ENCODE results near the gene NR0B2. TPM values are rescaled to one million over a fixed set of nuclear protein-coding genes. Genes with fewer than 3 reads are reported as not detected.

The NR0B2 gene
- total and polyA plus RNA-seq, 2 of the 13 experiments (the other 11 are each of a cell fraction or from before 2014, with no cell fraction given), result 72.5 to 133 TPM

DNA sequence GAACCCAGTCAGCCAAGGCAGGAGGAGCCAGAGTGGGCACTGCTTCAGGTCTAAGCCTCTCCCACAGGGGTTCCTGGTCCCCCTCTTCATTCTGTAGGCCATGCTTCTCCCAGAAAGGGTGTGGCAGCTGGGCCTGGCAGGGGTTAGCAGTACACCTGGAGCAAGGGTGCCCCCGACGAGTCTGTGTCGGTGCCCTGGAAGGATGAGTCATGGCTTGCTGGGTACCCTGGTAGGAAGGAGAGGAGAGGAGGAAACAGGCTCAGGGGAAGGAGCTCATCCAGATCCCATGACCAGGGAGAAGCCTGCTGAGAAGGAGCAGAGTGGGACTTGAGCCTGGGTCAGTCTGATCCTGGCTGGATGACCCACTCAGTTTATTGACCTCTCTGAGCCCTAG, 36.1 kb upstream of the NR0B2 start:
- Histone ChIP-seq H3K4me3 (replicated peaks in 1 of 3; ENCODE audit: insufficient read depth in 1 of 3, low read depth in 2 of 3, low read length in 3 of 3) (no peak overlapping the region), H3K9ac (ENCODE audit: insufficient read depth, low read depth, low read length) (no peak overlapping the region), H3K27ac (ENCODE audit: extremely low read length, insufficient read depth, low read length) (no peak overlapping the region), H3K79me2 (ENCODE audit: insufficient read depth, low read length) (no peaks in the 10 kb centered on the region), H2AFZ (ENCODE audit: low read length) (no peak overlapping the region), H3K4me1 (ENCODE audit: insufficient read depth, low read length) (peaks cover 62% of the 10 kb centered on the region), H3K4me2 (ENCODE audit: low read depth, low read length) (no peak overlapping the region), H3K9me3 (ENCODE audit: low read length) (no peaks in the 10 kb centered on the region), H3K27me3 (ENCODE audit: control insufficient read depth in 1 of 2, insufficient read depth in 2 of 2, low read length in 2 of 2) (no peaks in the 10 kb centered on the region), H3K36me3 (replicated peaks in 1 of 2; ENCODE audit: control insufficient read depth in 1 of 2, insufficient read depth in 2 of 2, low read length in 2 of 2) (peaks cover 10 to 15% of the 10 kb centered on the region in 2 experiments; a peak in 4 of 5 replicates), H4K20me1 (ENCODE audit: insufficient read depth, low read length) (no peaks in the 10 kb centered on the region)
- POLR2A ChIA-PET, result interaction anchor here (0.5 to 1.8 kb wide), 7 partner anchors 9 to 60 kb away, joined by 3 to 5 read pairs (median 3); partner anchors contain the start of genes GPN2, KDF1, NR0B2 and TRNP1
- no peak for FAIRE-seq
- no peak for DNase-seq (ENCODE audit: low spot score)
- WGBS (ENCODE audit: low lambda C conversion rate), result 100% methylated on average over 3 of the region's 3 CpGs
- TF ChIP-seq BRCA1 (CRISPR knock-in tag; IDR thresholded peaks at IDR 0.05) (no peak), ZNF572 (CRISPR knock-in tag; IDR thresholded peaks at IDR 0.05) (no peak), ZNF205 (CRISPR knock-in tag; IDR thresholded peaks at IDR 0.05) (no peak), KLF9 (CRISPR knock-in tag; IDR thresholded peaks at IDR 0.05; ENCODE audit: low read depth) (no peak), MBNL3 (CRISPR knock-in tag; conservative IDR thresholded peaks at IDR 0.05) (no peak), ZNF709 (CRISPR knock-in tag; IDR thresholded peaks at IDR 0.05) (no peak), KMT2B (CRISPR knock-in tag; IDR thresholded peaks at IDR 0.05) (no peak), ATF7 (IDR thresholded peaks at IDR 0.05) (no peak), ATF7 (CRISPR knock-in tag; IDR thresholded peaks at IDR 0.05) (no peak), ZNF564 (CRISPR knock-in tag; IDR thresholded peaks at IDR 0.05) (no peak), ZNF331 (CRISPR knock-in tag; IDR thresholded peaks at IDR 0.05) (no peak), YY1 (IDR thresholded peaks at IDR 0.05; ENCODE audit: insufficient read depth, insufficient replicate concordance, low read depth, low read length) (no peak), NCOR1 (IDR thresholded peaks at IDR 0.05; ENCODE audit: borderline replicate concordance, low read length) (no peak), MTA1 (CRISPR knock-in tag; IDR thresholded peaks at IDR 0.05; ENCODE audit: borderline replicate concordance) (no peak), ZNF776 (CRISPR knock-in tag; IDR thresholded peaks at IDR 0.05) (no peak), ZNF605 (CRISPR knock-in tag; IDR thresholded peaks at IDR 0.05) (no peak), ZNF333 (CRISPR knock-in tag; IDR thresholded peaks at IDR 0.05; ENCODE audit: borderline replicate concordance) (no peak)
- TF ChIP-seq, protein P1, sequence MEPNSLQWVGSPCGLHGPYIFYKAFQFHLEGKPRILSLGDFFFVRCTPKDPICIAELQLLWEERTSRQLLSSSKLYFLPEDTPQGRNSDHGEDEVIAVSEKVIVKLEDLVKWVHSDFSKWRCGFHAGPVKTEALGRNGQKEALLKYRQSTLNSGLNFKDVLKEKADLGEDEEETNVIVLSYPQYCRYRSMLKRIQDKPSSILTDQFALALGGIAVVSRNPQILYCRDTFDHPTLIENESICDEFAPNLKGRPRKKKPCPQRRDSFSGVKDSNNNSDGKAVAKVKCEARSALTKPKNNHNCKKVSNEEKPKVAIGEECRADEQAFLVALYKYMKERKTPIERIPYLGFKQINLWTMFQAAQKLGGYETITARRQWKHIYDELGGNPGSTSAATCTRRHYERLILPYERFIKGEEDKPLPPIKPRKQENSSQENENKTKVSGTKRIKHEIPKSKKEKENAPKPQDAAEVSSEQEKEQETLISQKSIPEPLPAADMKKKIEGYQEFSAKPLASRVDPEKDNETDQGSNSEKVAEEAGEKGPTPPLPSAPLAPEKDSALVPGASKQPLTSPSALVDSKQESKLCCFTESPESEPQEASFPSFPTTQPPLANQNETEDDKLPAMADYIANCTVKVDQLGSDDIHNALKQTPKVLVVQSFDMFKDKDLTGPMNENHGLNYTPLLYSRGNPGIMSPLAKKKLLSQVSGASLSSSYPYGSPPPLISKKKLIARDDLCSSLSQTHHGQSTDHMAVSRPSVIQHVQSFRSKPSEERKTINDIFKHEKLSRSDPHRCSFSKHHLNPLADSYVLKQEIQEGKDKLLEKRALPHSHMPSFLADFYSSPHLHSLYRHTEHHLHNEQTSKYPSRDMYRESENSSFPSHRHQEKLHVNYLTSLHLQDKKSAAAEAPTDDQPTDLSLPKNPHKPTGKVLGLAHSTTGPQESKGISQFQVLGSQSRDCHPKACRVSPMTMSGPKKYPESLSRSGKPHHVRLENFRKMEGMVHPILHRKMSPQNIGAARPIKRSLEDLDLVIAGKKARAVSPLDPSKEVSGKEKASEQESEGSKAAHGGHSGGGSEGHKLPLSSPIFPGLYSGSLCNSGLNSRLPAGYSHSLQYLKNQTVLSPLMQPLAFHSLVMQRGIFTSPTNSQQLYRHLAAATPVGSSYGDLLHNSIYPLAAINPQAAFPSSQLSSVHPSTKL (CRISPR knock-in tag; IDR thresholded peaks at IDR 0.05), result no peak
- TF ChIP-seq, protein P2, sequence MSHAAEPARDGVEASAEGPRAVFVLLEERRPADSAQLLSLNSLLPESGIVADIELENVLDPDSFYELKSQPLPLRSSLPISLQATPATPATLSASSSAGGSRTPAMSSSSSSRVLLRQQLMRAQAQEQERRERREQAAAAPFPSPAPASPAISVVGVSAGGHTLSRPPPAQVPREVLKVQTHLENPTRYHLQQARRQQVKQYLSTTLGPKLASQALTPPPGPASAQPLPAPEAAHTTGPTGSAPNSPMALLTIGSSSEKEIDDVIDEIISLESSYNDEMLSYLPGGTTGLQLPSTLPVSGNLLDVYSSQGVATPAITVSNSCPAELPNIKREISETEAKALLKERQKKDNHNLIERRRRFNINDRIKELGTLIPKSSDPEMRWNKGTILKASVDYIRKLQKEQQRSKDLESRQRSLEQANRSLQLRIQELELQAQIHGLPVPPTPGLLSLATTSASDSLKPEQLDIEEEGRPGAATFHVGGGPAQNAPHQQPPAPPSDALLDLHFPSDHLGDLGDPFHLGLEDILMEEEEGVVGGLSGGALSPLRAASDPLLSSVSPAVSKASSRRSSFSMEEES (CRISPR knock-in tag; IDR thresholded peaks at IDR 0.05), result no peak
- intact Hi-C loops (cut with micrococcal nuclease; ENCODE audit: unreplicated experiment) (no loop called here), in situ Hi-C loops (cut with HindIII; ENCODE audit: extremely low pct_ligation_motif_present, low pct_unique_long_range_greater_than_20kb) (no loop called here)
- no peak for ATAC-seq
- BruUV-seq (replicated peaks), result no TSS peak
- CTCF ChIA-PET (ENCODE audit: low intra/inter-chr PET ratio, low total read pairs), result no interaction called here

All from HepG2 (cell line).